WTC11 (cell line): Measurements from ENCODE around the gene CD200R1. TPM values are rescaled to one million over a fixed set of nuclear protein-coding genes. Genes with fewer than 3 reads are reported as not detected.

Experiments
- ATAC-seq: fragments of 200-7000 bp; cut with Tn5 transposase; 2 replicates; pipeline ENCODE4 v1.10.0; 2021; ENCODE audit warnings: mild to moderate bottlenecking, moderate library complexity
- CTCF ChIA-PET: fragments of 300-600 bp; sonication (Branson Sonifier 250); formaldehyde crosslinking; loops from one replicate; lab custom pipeline; 2021; ENCODE audit warnings: antibody characterized with exemption; lab: Charles Lee
- POLR2A ChIA-PET: fragments of 350-600 bp; sonication (Branson Sonifier 250); formaldehyde crosslinking; loops from one replicate; lab custom pipeline; 2021; ENCODE audit warnings: antibody characterized with exemption; lab: Charles Lee
- DNase-seq: peaks from one replicate; pipeline ENCODE4 v3.0.0; 2021; ENCODE audit warnings: low spot score
- H3K27ac Mint-ChIP-seq: 2 replicates; pipeline ENCODE4 v1.8.0; 2021; ENCODE audit warnings: mixed read lengths
- H3K27me3 Mint-ChIP-seq: 2 replicates; pipeline ENCODE4 v1.8.0; 2021; ENCODE audit warnings: low read depth, mild to moderate bottlenecking, moderate library complexity, mixed read lengths
- H3K36me3 Mint-ChIP-seq: 2 replicates; pipeline ENCODE4 v1.8.0; 2021; ENCODE audit warnings: mixed read lengths
- H3K4me1 Mint-ChIP-seq: 2 replicates; pipeline ENCODE4 v1.8.0; 2022; ENCODE audit warnings: mixed read lengths
- H3K4me3 Mint-ChIP-seq: 2 replicates; pipeline ENCODE4 v1.8.0; 2021; ENCODE audit warnings: mild to moderate bottlenecking, moderate library complexity, mixed read lengths
- H3K9me3 Mint-ChIP-seq: 2 replicates; pipeline ENCODE4 v1.8.0; 2021; ENCODE audit warnings: mixed read lengths
- CREM ChIP-seq: sonication (generic); formaldehyde crosslinking; IDR thresholded peaks from 2 replicates; pipeline ENCODE4 v1.8.1; 2022; ENCODE audit warnings: mild to moderate bottlenecking, missing genetic modification reagents, moderate library complexity
- HMGA2 ChIP-seq: fragments of 250-450 bp; sonication (Bioruptor Pico); IDR thresholded peaks from 2 replicates; pipeline ENCODE4 v1.4.0; 2021; ENCODE audit warnings: mild to moderate bottlenecking, moderate library complexity
- OVOL2 ChIP-seq: fragments of 250-450 bp; sonication (Bioruptor Pico); IDR thresholded peaks from 2 replicates; pipeline ENCODE4 v1.9.0; 2021; ENCODE audit warnings: mild to moderate bottlenecking, borderline replicate concordance
- TEAD1 ChIP-seq: sonication (generic); formaldehyde crosslinking; IDR thresholded peaks from 2 replicates; pipeline ENCODE4 v1.8.0; 2022; ENCODE audit warnings: mild to moderate bottlenecking, missing genetic modification reagents
- ZNF138 ChIP-seq: sonication (generic); formaldehyde crosslinking; conservative IDR thresholded peaks from 2 replicates; pipeline ENCODE4 v1.8.1; 2022; ENCODE audit warnings: mild to moderate bottlenecking, moderate library complexity, missing genetic modification reagents
- total RNA-seq: library from RNA; stranded (reverse); gene quantifications from 3 replicates; pipeline ENCODE4 v1.2.3, GENCODE V29; 2021
- TF ChIP-seq, protein P1 (sequence below): sonication (generic); formaldehyde crosslinking; IDR thresholded peaks from 2 replicates; pipeline ENCODE4 v1.8.1; 2022; ENCODE audit warnings: low read depth, missing genetic modification reagents, borderline replicate concordance
- TF ChIP-seq, protein P2 (sequence below): fragments of 250-450 bp; sonication (Bioruptor Pico); IDR thresholded peaks from 2 replicates; pipeline ENCODE4 v1.9.0; 2021; ENCODE audit warnings: mild to moderate bottlenecking
- TF ChIP-seq, protein P3 (sequence below): sonication (generic); formaldehyde crosslinking; IDR thresholded peaks from 2 replicates; pipeline ENCODE4 v1.8.1; 2022; ENCODE audit warnings: low read depth, mild to moderate bottlenecking, moderate library complexity, missing genetic modification reagents, borderline replicate concordance
- TF ChIP-seq, protein P4 (sequence below): sonication (generic); formaldehyde crosslinking; IDR thresholded peaks from 2 replicates; pipeline ENCODE4 v1.8.0; 2023; ENCODE audit warnings: missing genetic modification reagents, mild to moderate bottlenecking, borderline replicate concordance
- TF ChIP-seq, protein P5 (sequence below): sonication (generic); formaldehyde crosslinking; IDR thresholded peaks from 2 replicates; pipeline ENCODE4 v1.8.1; 2023; ENCODE audit warnings: mild to moderate bottlenecking, missing genetic modification reagents, borderline replicate concordance

CD200R1 gene
- total RNA-seq, 1 experiment from 2014 or later = not detected

DNA sequence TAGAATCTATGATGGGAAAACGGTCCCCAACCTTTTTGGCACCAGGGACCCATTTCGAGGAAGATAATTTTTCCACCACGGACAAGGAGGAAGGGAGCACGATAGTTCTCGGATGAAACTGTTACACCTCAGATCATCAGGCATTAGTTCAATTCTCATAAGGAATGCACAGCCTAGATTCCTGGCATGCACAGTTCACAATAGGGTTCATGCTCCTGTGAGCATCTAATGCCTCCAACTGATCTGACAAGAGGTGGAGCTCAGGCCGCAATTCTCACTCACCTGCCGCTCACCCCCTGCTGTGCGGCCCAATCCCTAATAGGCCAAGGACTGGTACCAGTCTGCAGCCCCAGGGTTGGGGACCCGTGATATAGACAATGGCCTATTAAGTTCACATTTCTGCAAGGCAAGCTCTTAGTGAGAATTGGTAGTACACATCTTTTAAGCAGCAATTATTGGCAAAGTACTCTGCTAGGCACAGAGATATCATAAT, 26.5 kb downstream of the CD200R1 start (continued):
- TF ChIP-seq, protein P1, sequence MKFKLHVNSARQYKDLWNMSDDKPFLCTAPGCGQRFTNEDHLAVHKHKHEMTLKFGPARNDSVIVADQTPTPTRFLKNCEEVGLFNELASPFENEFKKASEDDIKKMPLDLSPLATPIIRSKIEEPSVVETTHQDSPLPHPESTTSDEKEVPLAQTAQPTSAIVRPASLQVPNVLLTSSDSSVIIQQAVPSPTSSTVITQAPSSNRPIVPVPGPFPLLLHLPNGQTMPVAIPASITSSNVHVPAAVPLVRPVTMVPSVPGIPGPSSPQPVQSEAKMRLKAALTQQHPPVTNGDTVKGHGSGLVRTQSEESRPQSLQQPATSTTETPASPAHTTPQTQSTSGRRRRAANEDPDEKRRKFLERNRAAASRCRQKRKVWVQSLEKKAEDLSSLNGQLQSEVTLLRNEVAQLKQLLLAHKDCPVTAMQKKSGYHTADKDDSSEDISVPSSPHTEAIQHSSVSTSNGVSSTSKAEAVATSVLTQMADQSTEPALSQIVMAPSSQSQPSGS = no peak
- TF ChIP-seq HMGA2 (CRISPR knock-in tag) = no peak

DNA sequence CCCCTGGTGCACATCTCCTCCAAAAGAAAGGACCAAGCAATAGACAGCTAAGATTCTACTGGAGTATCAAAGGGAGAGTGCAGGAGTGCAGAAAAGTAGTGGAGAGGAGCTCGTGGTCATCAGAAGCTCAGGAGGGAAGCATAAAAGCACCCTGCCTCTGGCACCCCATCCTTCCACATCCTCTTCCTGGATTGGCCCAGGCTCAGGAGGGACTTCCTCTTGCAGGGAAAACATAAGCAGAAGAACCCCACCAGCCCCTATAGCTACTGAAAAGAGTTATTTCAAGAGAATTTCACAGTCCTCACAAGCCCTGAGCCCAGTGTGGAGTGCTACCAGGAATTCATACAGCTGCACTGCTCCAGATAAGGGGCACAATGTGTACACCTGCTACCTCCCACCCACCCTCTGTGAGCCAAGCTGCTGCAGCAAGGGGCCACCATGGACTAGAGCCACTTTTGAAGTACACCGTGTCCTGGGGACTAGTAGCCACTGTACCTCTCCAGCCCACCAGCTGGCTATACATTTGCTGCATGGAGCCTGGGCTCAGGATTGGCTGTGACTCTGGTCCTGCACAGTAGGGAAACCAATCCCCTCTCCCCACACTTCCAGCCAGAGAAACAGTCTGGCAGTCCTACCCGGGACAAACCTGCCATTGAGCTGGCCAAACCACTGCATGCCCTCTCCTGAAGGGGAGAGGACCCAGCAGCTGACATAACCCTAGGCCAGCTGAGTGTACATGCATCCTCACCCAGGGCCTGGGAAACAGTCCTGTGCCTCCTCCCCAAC, 43.0 kb downstream of the CD200R1 start:
- CTCF ChIA-PET = interaction anchor here (0.6 kb wide), 1 partner anchor 161 kb away, joined by 3 read pairs; no protein-coding TSS in a partner anchor
- DNase-seq = no peak
- Mint-ChIP-seq H3K27ac (no peak overlapping the region), H3K4me3 (no peak overlapping the region), H3K4me1 (no peaks in the 10 kb centered on the region), H3K9me3 (peaks cover 12% of the 10 kb centered on the region), H3K27me3 (peaks cover 4% of the 10 kb centered on the region; the same call in 1 of the 2 replicates), H3K36me3 (no peaks in the 10 kb centered on the region)
- POLR2A ChIA-PET = no interaction called here
- TF ChIP-seq, protein P2, sequence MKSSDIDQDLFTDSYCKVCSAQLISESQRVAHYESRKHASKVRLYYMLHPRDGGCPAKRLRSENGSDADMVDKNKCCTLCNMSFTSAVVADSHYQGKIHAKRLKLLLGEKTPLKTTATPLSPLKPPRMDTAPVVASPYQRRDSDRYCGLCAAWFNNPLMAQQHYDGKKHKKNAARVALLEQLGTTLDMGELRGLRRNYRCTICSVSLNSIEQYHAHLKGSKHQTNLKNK = no peak
- TF ChIP-seq, protein P3, sequence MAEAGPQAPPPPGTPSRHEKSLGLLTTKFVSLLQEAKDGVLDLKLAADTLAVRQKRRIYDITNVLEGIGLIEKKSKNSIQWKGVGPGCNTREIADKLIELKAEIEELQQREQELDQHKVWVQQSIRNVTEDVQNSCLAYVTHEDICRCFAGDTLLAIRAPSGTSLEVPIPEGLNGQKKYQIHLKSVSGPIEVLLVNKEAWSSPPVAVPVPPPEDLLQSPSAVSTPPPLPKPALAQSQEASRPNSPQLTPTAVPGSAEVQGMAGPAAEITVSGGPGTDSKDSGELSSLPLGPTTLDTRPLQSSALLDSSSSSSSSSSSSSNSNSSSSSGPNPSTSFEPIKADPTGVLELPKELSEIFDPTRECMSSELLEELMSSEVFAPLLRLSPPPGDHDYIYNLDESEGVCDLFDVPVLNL (CRISPR knock-in tag) = no peak
- TF ChIP-seq, protein P4, sequence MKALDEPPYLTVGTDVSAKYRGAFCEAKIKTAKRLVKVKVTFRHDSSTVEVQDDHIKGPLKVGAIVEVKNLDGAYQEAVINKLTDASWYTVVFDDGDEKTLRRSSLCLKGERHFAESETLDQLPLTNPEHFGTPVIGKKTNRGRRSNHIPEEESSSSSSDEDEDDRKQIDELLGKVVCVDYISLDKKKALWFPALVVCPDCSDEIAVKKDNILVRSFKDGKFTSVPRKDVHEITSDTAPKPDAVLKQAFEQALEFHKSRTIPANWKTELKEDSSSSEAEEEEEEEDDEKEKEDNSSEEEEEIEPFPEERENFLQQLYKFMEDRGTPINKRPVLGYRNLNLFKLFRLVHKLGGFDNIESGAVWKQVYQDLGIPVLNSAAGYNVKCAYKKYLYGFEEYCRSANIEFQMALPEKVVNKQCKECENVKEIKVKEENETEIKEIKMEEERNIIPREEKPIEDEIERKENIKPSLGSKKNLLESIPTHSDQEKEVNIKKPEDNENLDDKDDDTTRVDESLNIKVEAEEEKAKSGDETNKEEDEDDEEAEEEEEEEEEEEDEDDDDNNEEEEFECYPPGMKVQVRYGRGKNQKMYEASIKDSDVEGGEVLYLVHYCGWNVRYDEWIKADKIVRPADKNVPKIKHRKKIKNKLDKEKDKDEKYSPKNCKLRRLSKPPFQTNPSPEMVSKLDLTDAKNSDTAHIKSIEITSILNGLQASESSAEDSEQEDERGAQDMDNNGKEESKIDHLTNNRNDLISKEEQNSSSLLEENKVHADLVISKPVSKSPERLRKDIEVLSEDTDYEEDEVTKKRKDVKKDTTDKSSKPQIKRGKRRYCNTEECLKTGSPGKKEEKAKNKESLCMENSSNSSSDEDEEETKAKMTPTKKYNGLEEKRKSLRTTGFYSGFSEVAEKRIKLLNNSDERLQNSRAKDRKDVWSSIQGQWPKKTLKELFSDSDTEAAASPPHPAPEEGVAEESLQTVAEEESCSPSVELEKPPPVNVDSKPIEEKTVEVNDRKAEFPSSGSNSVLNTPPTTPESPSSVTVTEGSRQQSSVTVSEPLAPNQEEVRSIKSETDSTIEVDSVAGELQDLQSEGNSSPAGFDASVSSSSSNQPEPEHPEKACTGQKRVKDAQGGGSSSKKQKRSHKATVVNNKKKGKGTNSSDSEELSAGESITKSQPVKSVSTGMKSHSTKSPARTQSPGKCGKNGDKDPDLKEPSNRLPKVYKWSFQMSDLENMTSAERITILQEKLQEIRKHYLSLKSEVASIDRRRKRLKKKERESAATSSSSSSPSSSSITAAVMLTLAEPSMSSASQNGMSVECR (CRISPR knock-in tag) = no peak
- TF ChIP-seq TEAD1 (no peak), CREM (CRISPR knock-in tag) (no peak), OVOL2 (CRISPR knock-in tag) (no peak), ZNF138 (CRISPR knock-in tag) (no peak)
- TF ChIP-seq, protein P5, sequence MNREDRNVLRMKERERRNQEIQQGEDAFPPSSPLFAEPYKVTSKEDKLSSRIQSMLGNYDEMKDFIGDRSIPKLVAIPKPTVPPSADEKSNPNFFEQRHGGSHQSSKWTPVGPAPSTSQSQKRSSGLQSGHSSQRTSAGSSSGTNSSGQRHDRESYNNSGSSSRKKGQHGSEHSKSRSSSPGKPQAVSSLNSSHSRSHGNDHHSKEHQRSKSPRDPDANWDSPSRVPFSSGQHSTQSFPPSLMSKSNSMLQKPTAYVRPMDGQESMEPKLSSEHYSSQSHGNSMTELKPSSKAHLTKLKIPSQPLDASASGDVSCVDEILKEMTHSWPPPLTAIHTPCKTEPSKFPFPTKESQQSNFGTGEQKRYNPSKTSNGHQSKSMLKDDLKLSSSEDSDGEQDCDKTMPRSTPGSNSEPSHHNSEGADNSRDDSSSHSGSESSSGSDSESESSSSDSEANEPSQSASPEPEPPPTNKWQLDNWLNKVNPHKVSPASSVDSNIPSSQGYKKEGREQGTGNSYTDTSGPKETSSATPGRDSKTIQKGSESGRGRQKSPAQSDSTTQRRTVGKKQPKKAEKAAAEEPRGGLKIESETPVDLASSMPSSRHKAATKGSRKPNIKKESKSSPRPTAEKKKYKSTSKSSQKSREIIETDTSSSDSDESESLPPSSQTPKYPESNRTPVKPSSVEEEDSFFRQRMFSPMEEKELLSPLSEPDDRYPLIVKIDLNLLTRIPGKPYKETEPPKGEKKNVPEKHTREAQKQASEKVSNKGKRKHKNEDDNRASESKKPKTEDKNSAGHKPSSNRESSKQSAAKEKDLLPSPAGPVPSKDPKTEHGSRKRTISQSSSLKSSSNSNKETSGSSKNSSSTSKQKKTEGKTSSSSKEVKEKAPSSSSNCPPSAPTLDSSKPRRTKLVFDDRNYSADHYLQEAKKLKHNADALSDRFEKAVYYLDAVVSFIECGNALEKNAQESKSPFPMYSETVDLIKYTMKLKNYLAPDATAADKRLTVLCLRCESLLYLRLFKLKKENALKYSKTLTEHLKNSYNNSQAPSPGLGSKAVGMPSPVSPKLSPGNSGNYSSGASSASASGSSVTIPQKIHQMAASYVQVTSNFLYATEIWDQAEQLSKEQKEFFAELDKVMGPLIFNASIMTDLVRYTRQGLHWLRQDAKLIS (CRISPR knock-in tag) = no peak
- ATAC-seq = no peak
